ENCODE results near the gene HLA-C.
"Not testable (repeated sequence)": the region's sequence is repeated elsewhere in the genome, so short reads cannot be mapped to it uniquely, and the experiment has no call there.

HLA-C gene

DNA sequence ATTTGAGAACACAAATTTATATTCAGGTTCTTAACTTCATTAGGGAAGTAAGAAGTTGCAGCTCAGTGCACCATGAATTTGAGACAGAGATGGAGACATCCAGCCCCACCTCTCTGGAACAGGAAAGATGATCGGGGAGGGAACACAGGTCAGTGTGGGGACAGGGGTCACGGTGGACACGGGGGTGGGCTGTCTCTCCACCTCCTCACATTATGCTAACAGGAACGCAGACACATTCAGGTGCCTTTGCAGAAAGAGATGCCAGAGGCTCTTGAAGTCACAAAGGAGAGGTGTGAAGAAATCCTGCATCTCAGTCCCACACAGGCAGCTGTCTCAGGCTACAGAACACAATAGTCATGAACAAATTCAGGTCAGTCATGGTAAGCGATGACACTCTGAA, 3.1 kb downstream of the HLA-C start:
- no peak for DNase-seq

DNA sequence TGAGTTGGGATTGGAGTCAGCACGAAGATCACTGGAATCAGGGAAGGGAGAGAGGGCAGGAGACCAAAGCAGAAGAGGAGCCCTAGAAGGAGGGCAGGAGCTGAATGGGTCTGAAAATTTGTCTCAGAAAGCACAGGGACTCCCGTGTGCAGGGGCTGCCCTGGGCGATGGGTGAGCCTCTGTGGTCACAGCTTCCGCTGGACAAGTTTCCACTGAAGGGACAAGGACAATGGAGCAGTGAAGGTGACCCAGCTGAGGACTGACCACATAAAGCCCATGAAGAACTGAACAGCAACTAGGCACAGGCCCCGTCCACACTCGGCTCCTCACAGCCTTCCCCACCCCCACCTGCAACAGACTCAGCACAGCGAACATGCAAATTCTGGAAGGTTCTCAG, 3.5 kb downstream of the HLA-C start:
- no peak for DNase-seq

DNA sequence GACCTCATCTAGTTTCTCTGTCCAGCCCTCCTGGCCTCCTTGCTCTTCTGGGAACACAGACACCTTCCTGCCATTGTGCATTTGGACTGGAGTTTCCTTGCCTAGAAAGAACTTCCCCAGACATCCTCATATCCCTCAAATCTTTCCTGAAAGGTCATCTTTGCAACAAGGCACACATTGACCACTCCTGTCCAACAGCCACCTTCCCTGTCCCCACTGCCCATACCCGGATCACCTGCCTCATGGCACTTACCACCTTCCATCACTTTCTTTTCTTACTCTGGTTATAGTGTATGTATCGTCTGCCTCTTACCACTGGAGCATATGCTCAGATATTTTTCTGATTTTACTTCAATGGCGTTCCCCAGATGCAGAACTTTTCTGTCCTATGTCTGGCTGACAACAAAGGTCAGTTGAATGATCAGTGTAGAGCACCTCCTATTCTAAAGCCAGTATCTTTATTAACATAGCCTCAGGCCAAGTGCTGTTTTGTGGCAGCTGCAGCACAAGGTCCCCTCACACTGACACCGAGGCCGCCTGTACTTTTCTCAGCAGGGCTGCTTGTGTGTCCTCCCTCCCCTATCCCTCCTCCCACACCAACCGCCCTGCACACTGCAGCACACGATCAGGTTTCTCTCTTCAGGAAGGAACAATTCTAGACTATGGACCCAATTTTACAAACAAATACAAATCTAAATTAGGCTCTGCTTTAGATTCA, 4.1 kb downstream of the HLA-C start:
- DNase-seq, result peak; percentile 24

DNA sequence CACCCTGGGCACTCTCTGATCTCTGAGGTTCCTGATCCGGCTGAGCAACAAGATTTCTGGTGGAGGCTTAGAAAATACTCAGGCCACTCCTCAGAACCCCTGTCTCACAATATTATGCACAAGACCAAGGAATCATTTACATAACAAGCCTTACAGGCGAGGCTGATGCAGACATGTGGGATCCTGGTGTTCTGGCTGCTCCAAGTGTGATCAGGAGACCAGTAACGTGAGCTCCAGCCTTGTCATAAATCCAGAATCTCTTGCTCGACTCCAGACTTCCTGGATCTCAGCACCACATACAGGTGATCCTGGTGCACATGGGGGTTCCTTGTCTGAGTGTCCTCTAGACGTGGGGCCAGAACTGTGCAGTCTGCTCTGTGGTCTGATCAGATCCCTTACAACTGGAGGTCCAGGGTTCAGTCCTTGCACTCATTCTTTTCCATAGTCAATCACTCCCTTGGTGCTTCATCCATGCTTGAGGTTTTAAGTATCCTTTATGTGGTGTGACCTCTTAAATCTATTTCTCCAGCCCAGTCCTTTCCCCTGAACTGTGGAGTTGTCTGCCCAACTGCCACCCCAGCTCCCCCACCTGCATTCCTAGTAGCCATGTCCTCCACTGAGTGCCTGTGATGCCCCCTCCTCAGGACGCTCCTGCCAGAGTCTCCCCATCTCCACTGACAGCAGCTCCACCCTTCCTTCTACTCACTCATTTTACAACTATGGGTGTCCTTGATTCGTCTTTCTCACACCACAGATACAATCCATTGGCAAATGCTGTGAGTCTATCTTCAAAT, 5.1 kb downstream of the HLA-C start:
- no peak for DNase-seq

DNA sequence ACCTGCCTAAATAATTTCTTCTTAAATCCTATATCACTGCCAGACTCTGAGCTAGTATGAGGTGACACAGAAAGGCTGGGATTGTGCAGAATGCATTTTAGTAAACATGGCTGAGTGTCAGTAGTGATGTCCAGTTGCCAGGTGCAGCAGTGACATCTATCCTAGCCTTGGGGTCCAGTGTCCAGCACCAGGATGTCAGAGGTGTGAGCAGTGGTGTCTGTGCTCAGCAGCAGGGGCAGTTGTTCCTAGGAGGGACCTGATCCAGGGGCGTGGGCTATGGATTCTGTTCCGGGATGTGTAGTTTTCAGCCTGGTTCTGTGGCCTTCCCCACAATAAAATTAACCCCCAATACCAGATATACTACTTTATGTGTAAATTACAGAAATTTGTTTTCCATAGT, 6.0 kb downstream of the HLA-C start:
- DNase-seq, result no peak

DNA sequence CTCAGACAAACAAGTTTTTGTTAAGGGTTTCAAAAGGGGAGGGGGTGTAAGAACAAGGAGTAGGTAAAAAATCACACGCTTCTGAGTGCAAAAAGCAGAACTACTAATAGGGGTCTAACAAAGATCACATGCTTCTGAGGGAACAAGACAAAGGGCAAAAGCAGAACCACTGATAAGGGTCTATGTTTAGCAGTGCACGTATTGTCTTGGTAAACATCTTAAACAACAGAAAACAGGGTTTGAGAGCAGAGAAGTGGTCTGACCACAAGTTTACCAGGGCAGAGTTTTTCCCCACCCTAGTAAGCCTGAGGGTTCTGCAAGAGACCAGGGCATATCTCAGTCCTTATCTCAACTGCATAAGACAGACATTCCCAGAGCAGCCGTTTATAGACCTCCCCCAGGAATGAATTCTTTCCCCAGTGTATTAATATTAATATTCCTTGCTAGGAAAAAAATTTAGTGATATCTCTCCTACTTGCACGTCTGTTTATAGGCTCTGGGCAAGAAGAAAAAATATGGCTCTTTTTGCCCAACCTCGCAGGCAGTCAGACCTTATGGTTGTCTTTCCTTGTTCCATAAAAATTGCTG, 8.5 kb downstream of the HLA-C start:
- not testable (repeated sequence) for DNase-seq

DNA sequence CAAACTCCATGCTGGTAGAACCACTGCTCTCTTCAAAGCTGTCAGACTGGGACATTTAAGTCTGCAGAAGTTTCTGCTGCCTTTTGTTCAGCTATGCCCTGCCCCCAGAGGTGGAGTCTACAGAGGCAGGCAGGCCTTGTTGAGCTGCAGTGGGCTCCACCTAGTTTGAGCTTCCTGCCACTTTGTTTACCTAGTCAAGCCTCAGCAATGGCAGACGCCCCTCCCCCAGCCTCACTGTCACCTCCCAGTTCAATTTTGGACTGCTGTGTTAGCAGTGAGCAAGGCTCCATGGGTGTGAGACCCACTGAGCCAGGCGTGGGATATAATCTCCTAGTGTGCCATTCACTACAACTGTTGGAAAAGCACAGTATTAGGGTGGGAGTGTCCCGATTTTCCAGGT, 11.9 kb downstream of the HLA-C start:
- DNase-seq, result peak; percentile 35

DNA sequence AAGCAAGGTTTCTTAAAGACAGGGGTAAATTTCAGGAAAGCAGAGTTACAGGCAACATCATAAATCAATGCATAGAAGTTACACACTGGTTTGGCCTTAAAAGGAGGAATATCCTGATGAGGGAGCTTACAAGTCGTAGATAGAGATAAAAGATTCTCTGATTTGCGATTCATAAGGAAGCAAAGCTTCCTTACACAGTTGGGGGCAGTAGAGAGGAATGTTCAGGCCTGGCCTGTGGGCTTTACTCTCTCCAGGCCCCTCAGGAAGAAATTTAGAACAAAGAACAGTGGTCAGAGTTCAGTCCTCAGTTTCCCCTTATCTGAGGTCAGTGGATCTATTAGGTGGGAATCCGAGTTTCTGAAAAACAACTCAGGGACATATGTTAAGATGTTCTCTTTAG, 19.3 kb downstream of the HLA-C start:
- no peak for DNase-seq

DNA sequence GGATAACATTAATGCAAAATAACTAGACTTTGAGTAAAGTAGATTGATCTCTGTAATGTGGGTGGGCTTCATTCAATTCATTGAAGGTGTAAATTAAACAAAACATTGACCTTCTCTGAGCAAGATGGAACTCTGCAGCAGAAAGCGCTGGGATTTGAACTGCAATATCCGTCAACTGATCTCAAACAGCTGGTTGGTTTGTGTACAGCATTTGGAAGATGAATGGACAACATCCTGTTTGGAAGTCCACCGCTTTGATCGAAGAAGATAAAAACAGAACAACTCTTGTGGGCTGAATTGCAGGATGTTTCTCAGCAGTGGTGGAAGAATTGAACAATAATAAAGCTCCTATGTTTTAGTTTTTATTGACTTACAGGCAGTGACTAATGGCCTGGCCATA, 20.6 kb downstream of the HLA-C start:
- no peak for DNase-seq

DNA sequence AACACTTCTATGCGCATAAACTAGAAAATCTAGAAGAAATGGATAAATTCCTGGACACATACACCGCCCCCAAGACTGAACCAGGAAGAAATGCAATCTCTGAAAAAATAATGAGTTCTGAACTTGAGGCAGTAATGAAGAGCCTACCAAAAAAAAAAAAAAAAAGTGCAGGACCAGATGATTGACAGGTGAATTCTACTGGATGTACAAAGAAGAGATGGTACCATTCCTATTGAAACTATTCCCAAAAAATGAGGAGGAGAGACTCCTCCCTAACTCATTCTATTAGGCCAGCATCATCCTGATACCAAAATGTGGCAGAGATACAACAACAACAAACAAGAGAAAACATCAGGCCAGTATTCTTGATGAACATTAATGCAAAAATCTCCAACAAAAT, 22.7 kb downstream of the HLA-C start:
- DNase-seq, result no peak

DNA sequence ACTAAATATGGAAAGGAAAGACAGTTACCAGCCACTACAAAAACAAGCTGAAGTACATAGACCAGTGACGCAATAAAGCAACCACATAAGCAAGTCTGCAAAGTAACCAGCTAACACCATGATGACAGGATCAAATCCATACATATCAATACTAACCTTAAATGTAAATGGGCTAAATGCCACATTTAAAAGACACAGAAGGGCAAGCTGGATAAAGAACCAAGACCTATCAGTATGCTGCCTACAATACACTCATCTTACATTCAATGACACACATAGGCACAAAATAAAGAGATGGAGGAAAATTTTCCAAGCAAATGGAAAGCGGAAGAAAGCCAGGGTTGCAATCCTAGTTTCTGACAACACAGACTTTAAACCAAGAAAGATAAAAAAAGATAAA, 24.1 kb downstream of the HLA-C start:
- no peak for DNase-seq

DNA sequence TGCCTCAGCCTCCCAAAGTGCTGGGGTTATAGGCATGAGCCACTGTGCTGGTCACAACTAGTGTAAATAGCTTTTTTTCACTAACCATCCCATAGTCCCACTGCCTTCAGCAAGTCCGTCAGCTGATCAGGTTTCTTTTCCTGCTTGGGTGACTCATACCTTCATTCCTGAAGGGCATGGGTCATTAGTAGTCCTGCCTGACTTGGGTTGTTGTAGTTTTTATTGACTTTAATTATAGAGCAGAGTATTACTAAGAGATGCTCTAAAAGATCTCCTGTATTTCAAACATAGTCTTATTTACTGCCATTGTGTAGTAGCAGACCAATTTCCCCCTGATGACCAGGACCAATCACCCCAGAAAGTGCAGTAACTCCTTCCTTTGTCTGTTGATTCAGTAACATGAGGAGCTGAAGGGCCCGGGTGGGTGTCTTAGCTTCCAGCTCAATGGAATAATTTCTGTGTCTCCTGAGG, 25.8 kb downstream of the HLA-C start:
- no peak for DNase-seq

DNA sequence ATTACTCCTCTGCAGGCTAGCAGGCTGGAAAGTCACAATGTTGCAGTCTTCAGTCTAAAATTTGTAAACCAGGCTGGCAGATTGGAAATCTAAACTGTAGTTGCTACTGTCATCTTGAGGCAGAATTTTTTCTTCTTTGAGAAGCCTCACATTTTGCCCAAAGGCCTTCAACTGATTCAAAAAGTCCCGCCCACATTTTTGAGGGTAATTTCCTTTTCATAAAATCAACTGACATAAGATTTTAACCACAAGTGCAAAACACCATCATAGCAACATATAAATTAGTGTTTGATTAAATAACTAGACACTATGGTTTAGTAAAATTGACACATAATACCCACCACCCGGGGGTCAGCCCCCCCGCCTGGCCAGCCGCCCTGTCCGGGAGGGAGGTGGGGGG, 28.4 kb downstream of the HLA-C start:
- no peak for DNase-seq

DNA sequence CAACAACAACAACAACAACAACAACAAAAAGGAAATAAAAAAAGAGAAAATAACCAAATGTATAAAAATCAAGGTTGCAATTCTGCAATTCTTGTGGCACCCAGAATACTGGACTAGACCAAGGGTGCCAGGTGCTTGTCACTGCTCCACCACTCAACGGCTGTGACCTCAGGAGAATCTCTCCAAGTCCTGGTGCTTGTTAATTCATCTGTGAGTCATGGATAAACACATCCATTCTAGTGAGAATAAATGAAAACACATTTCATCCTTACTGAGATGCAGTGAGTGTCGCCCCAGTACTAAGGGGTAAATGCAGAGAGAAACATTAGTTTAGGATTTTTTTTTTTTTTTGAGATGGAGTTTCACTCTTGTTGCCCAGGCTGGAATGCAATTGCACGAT, 32.0 kb downstream of the HLA-C start:
- DNase-seq, result no peak

DNA sequence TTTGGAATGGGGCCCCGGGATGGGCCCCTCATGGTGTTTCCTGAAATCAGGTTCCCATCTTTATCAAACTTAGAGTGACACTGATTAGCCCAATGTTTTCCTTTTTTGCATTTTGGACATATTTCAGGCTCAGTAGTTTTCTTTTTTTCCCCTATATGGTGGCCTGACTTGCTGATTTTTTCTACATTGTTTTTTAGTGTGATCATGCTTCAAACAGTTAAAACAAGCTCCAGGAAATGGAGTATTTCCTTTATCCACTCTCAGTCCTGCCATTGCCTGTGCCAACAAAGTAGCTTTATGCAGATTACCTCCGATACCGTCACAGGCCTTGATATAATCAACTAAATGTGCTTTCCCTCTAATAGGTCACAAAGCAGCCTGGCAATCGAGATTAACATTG, 37.8 kb downstream of the HLA-C start:
- DNase-seq, result not testable (repeated sequence)

DNA sequence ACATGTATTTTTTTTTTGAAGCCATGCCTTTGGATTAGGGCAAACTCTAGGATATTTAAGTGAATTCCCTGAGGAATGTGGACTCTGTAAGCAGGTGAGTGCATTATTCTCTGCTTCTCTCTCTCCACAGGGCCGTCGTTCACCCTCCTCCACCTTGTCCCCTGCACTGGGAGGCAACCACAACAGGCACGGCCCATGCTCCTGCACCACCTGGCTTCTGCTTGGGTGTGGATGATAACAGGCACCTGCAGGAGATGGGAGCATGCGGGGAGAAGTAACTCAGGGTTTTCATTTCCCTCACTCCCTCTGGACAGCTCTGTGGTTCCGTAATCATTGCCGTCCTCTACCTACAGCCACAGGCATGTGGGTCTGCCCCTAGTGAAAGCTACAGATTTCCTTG, 43.4 kb downstream of the HLA-C start:
- DNase-seq, result no peak

DNA sequence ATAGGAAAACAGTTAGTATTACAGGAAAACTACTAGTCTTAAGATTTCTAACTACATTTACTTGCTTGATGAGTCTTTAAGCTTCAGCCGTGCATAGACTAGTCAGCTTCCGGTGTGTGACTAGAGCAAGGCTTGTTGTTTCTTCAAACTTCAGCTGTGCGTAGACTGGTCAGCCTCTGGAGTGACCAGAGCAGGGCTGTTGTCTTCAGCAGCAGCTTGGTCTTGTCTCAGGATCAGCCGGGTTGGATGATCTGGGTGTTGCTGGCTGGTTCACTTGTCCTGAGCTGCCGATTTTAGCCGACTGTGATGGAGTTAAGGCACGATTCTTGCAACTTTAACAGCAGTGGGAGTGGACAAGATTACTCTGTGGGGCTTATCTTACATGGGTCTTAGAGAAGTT, 44.7 kb downstream of the HLA-C start:
- DNase-seq, result no peak

DNA sequence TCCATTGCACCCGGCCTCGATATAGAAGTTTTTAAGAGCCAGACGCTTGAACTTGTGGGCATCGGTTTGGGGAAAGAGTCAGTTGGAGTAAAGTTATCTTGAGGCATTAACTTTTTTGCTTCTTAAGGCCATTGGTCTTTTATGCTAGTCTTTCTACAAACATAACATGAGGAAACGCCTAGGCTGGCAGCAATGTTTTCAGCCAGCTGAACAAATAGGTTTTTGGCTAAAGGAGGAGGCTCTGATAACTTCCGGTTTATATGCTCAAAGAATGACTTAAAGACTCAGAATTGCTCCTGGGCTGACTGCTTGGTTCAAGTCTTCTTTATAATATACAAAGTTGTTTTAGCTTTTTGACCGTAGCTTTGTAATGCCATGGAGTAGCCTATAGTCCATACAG, 46.2 kb downstream of the HLA-C start:
- no peak for DNase-seq

DNA sequence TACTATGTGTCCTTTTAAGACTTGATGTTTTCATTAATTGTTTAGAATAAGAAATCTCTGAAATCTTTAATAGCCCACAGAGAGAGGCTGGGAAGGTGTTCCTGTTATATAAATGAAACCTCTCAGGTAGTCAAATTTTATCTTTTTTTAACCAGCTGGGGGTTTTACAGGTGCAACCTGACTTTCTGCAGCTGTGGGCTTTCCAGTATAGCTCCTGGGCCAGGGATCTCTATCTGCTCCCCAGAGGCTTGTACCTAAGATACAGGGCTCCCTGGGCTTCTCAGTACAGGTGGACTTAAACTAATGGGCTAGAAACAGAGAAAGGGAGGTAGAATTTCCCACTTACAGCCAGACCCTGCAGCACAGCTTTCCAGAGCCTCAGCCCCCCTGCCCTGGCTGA, 49.4 kb downstream of the HLA-C start:
- DNase-seq, result no peak

All from activated CD4-positive, alpha-beta T cell treated with anti-CD3 and anti-CD28 coated beads for 48 hours (primary cell).